Trophoblast cell (in vitro differentiated cells and primary cell): ENCODE measurements around the gene CAMSAP3.
A peak's percentile ranks its signal among the peaks of the same experiment; 100 is the strongest.

Experiments
- DNase-seq, 2 donors: peaks; one replicate each; pipeline ENCODE4 v3.0.0-alpha.2; 2016
- H2AFZ ChIP-seq: 2 replicates; pipeline ENCODE4 v1.6.1; 2013; ENCODE audit warnings: low read length, moderate library complexity, mild to moderate bottlenecking; ENCODE audit not compliant: insufficient read depth, poor library complexity
- H2AK5ac ChIP-seq: 2 replicates; pipeline ENCODE4 v1.6.1; 2013; ENCODE audit warnings: mild to moderate bottlenecking, low read length
- H2BK120ac ChIP-seq: 2 replicates; pipeline ENCODE4 v1.6.1; 2013; ENCODE audit warnings: low read length, mild to moderate bottlenecking, moderate library complexity; ENCODE audit not compliant: insufficient read depth, poor library complexity
- H2BK12ac ChIP-seq: 2 replicates; pipeline ENCODE4 v1.6.1; 2013; ENCODE audit warnings: mild to moderate bottlenecking, low read length, moderate library complexity
- H2BK5ac ChIP-seq: 2 replicates; pipeline ENCODE4 v1.6.1; 2013; ENCODE audit warnings: low read length, low read depth, moderate library complexity, mild to moderate bottlenecking; ENCODE audit not compliant: poor library complexity
- H3K14ac ChIP-seq: 2 replicates; pipeline ENCODE4 v1.6.1; 2013; ENCODE audit warnings: mild to moderate bottlenecking, low read length
- H3K18ac ChIP-seq: 2 replicates; pipeline ENCODE4 v1.6.1; 2013; ENCODE audit warnings: mild to moderate bottlenecking, low read length
- H3K23ac ChIP-seq: 2 replicates; pipeline ENCODE4 v1.6.1; 2013; ENCODE audit warnings: low read length
- H3K27ac ChIP-seq: 2 replicates; pipeline ENCODE4 v1.5.1; 2013; ENCODE audit warnings: low read depth, mild to moderate bottlenecking, inconsistent platforms, low read length, moderate library complexity
- H3K27me3 ChIP-seq: 2 replicates; pipeline ENCODE4 v1.6.1; 2013; ENCODE audit warnings: inconsistent platforms, mild to moderate bottlenecking, low read length, moderate library complexity; ENCODE audit not compliant: insufficient read depth
- H3K36me3 ChIP-seq, 2 experiments: 1 replicate in 1 of 2; 2 replicates in 1 of 2; pipeline ENCODE4 v1.6.1; 2013; ENCODE audit warnings: low read length in 2 of 2, mild to moderate bottlenecking in 2 of 2, moderate library complexity in 1 of 2; ENCODE audit not compliant: insufficient read depth in 2 of 2, control insufficient read depth in 1 of 2
- H3K4ac ChIP-seq: 2 replicates; pipeline ENCODE4 v1.6.1; 2013; ENCODE audit warnings: low read depth, mild to moderate bottlenecking, low read length, moderate library complexity
- H3K4me1 ChIP-seq, 2 experiments: 1 replicate in 1 of 2; 2 replicates in 1 of 2; pipeline ENCODE4 v1.6.1; 2013; ENCODE audit warnings: low read length in 2 of 2, mild to moderate bottlenecking in 2 of 2, moderate library complexity in 1 of 2; ENCODE audit not compliant: insufficient read depth in 2 of 2, control insufficient read depth in 1 of 2
- H3K4me2 ChIP-seq: 2 replicates; pipeline ENCODE4 v1.6.1; 2013; ENCODE audit warnings: inconsistent platforms, mild to moderate bottlenecking, low read length, moderate library complexity
- H3K4me3 ChIP-seq: 2 replicates; pipeline ENCODE4 v1.5.1; 2013; ENCODE audit warnings: mild to moderate bottlenecking, low read depth, low read length, inconsistent platforms
- H3K79me1 ChIP-seq: one replicate; pipeline ENCODE4 v1.6.1; 2013; ENCODE audit warnings: low read length
- H3K79me2 ChIP-seq: 2 replicates; pipeline ENCODE4 v1.6.1; 2013; ENCODE audit warnings: low read length, mild to moderate bottlenecking; ENCODE audit not compliant: control insufficient read depth, insufficient read depth, poor library complexity
- H3K9ac ChIP-seq: 2 replicates; pipeline ENCODE4 v1.6.1; 2013; ENCODE audit warnings: mild to moderate bottlenecking, low read length
- H3K9me3 ChIP-seq: 2 replicates; pipeline ENCODE4 v1.6.1; 2013; ENCODE audit warnings: low read depth, mild to moderate bottlenecking, control low read depth, inconsistent platforms, low read length; ENCODE audit not compliant: insufficient read depth
- H4K12ac ChIP-seq: 2 replicates; pipeline ENCODE4 v1.6.1; 2013; ENCODE audit warnings: low read depth, mild to moderate bottlenecking, low read length, moderate library complexity
- H4K8ac ChIP-seq: 2 replicates; pipeline ENCODE4 v1.6.1; 2013; ENCODE audit warnings: low read depth, mild to moderate bottlenecking, low read length, moderate library complexity
- H4K91ac ChIP-seq: one replicate; pipeline ENCODE4 v1.6.1; 2013; ENCODE audit warnings: low read depth, mild to moderate bottlenecking, low read length, moderate library complexity
- WGBS: extraction: QIAGEN DNeasy Blood & Tissue Kit; methylation state at CpG from one replicate; pipeline ENCODE4 v1.1.7; 2013; ENCODE audit warnings: missing lambda C conversion rate; ENCODE audit not compliant: insufficient read length, insufficient coverage; ENCODE audit errors: extremely low coverage; 5-methylcytosine and 5-hydroxymethylcytosine counted together

The CAMSAP3 gene

DNA sequence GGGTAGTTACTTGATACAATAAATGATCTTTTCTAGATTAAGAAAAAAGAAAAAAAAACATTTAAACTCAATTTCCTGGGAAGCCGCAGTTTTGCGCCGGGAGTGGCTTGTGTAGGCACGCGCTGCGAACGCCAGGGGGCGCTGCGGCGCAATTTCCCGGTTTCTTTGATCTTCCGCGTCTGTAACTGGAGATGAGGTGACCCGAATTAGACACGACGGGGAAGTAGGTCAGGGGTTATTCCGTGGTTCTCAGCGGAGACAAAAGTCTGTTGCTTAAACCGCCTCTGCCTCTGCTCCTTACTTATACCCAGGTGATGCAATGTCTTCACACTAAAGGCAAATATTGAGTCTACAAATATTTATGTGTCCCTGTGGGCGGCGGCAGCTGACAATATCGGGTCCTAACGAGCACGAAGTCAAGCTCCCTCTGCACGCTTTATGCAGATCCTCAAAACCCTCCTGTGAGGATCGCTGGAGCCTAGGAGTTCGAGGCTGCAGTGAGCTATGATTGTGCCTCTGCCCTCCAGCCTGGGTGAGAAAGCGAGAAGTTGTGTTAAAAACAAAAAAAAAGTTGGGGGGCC lies 56.5 kb downstream of the CAMSAP3 start:
- H4K12ac ChIP-seq = no peak overlapping the region
- H2BK5ac ChIP-seq = no peak overlapping the region
- H2BK120ac ChIP-seq = no peak overlapping the region
- no peak overlapping the region for H2AK5ac ChIP-seq
- no peak overlapping the region for H3K9ac ChIP-seq
- H3K14ac ChIP-seq = no peak overlapping the region
- H3K4me1 ChIP-seq = peaks cover 2 to 4% of the 10 kb centered on the region in 2 experiments
- peak; percentile 83 to 95 for DNase-seq
- peaks cover 2% of the 10 kb centered on the region for H3K9me3 ChIP-seq
- no peak overlapping the region for H3K23ac ChIP-seq
- H3K79me1 ChIP-seq = no peaks in the 10 kb centered on the region
- peak overlapping the region; percentile 10 for H3K18ac ChIP-seq
- H3K27me3 ChIP-seq = no peaks in the 10 kb centered on the region
- peak overlapping the region; percentile 38 for H3K4me2 ChIP-seq
- H4K8ac ChIP-seq = no peak overlapping the region
- WGBS = no CpG with 5 or more reads among the region's 28 CpGs
- peak overlapping the region; percentile 4 for H2AFZ ChIP-seq
- no peak overlapping the region for H3K27ac ChIP-seq
- peaks cover 2 to 4% of the 10 kb centered on the region in 2 experiments for H3K36me3 ChIP-seq
- H4K91ac ChIP-seq = peak overlapping the region; percentile 11
- H3K79me2 ChIP-seq = no peaks in the 10 kb centered on the region
- H3K4ac ChIP-seq = no peak overlapping the region
- H3K4me3 ChIP-seq = no peak overlapping the region
- H2BK12ac ChIP-seq = no peak overlapping the region

DNA sequence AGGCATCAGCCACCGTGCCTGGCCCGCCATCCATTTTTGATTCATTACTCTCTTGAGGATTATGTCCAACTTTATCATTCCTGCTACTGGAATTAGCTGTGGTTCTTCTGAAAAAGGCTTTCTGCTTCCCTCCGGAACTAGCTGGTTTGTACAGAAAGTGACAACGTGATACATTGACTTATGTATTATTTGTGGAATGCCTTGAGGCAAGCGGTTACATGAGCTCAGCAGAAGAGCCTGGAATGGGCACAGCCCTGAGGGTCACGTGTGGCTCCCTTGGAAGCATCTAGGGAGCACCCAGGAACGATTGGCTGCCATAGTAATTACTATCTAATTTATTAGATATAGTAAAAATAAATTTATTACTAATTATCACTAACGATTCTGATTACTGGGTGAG lies 58.7 kb downstream of the CAMSAP3 start:
- H3K79me1 ChIP-seq = no peaks in the 10 kb centered on the region
- H2BK12ac ChIP-seq = no peak overlapping the region
- no peaks in the 10 kb centered on the region for H3K27me3 ChIP-seq
- no peak overlapping the region for H2BK120ac ChIP-seq
- no peak overlapping the region for H3K4me2 ChIP-seq
- H3K4me3 ChIP-seq = no peak overlapping the region
- no CpG with 5 or more reads among the region's 8 CpGs for WGBS
- no peak overlapping the region for H3K14ac ChIP-seq
- no peak overlapping the region for H3K18ac ChIP-seq
- H4K12ac ChIP-seq = no peak overlapping the region
- no peak overlapping the region for H3K23ac ChIP-seq
- H2BK5ac ChIP-seq = no peak overlapping the region
- DNase-seq = no peak
- no peak overlapping the region for H3K27ac ChIP-seq
- H3K36me3 ChIP-seq = no peaks in the 10 kb centered on the region
- no peaks in the 10 kb centered on the region for H3K9me3 ChIP-seq
- H4K8ac ChIP-seq = no peak overlapping the region
- no peak overlapping the region for H3K9ac ChIP-seq
- no peak overlapping the region for H2AFZ ChIP-seq
- H3K4ac ChIP-seq = no peak overlapping the region
- H4K91ac ChIP-seq = no peak overlapping the region
- no peak overlapping the region for H2AK5ac ChIP-seq
- no peaks in the 10 kb centered on the region for H3K79me2 ChIP-seq
- peaks cover 2 to 4% of the 10 kb centered on the region in 2 experiments for H3K4me1 ChIP-seq

GRCh38 chr19:7655581-7655980 lies 59.9 kb downstream of the CAMSAP3 start:
- H3K27ac ChIP-seq = no peak overlapping the region
- H2AK5ac ChIP-seq = no peak overlapping the region
- no peak overlapping the region for H3K9ac ChIP-seq
- no CpG with 5 or more reads among the region's 8 CpGs for WGBS
- DNase-seq = peak in 1 of 2 donors; percentile 25
- H2AFZ ChIP-seq = no peak overlapping the region
- no peak overlapping the region for H2BK120ac ChIP-seq
- H3K79me2 ChIP-seq = no peaks in the 10 kb centered on the region
- no peak overlapping the region for H3K14ac ChIP-seq
- no peak overlapping the region for H4K8ac ChIP-seq
- no peak overlapping the region for H3K4ac ChIP-seq
- H3K23ac ChIP-seq = no peak overlapping the region
- H3K18ac ChIP-seq = no peak overlapping the region
- no peaks in the 10 kb centered on the region for H3K9me3 ChIP-seq
- H4K12ac ChIP-seq = no peak overlapping the region
- H4K91ac ChIP-seq = no peak overlapping the region
- no peaks in the 10 kb centered on the region for H3K27me3 ChIP-seq
- no peaks in the 10 kb centered on the region for H3K36me3 ChIP-seq
- no peaks in the 10 kb centered on the region for H3K79me1 ChIP-seq
- peaks cover 2 to 4% of the 10 kb centered on the region in 2 experiments for H3K4me1 ChIP-seq
- no peak overlapping the region for H3K4me3 ChIP-seq
- no peak overlapping the region for H2BK5ac ChIP-seq
- H3K4me2 ChIP-seq = no peak overlapping the region
- no peak overlapping the region for H2BK12ac ChIP-seq

DNA sequence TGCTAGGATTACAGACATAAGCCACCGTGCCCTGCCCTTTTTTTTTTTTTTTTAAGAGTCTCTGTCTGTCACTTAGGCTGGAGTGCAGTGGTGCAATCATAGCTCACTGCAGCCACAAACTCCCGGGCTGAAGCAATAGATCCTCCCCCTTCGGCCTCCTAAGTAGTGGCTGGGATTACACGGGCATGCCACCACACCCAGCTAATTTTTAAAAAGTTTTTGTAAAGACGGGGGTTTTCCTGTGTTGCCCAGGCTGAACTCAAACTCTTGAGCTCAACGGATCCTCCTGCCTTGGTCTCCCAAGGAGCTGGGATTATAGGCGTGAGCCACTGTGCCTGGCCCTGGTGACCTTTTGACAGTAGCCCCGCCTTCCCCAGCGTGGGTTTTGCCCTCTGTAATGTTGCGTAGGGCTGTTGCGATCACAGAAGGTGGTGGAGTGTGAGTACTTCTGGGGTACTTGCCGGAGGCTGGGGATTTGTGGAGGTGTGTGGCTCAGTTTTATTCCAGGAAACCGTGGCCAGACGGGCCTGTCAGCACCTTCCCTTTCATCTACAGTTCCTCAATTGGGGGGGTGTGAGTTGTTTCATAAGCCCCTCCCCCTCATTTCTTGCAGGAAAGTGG lies 61.6 kb downstream of the CAMSAP3 start:
- Histone ChIP-seq H2BK5ac (no peak overlapping the region), H3K36me3 (no peaks in the 10 kb centered on the region), H3K79me1 (no peaks in the 10 kb centered on the region), H4K91ac (no peak overlapping the region), H3K27me3 (no peaks in the 10 kb centered on the region), H3K14ac (no peak overlapping the region), H2AFZ (no peak overlapping the region), H4K8ac (no peak overlapping the region), H3K4ac (no peak overlapping the region), H3K4me1 (peaks cover 1 to 2% of the 10 kb centered on the region in 2 experiments), H3K9me3 (no peaks in the 10 kb centered on the region), H3K18ac (no peak overlapping the region), H3K4me3 (no peak overlapping the region), H3K9ac (no peak overlapping the region), H3K79me2 (no peaks in the 10 kb centered on the region), H2AK5ac (no peak overlapping the region), H3K27ac (no peak overlapping the region), H4K12ac (no peak overlapping the region), H2BK120ac (no peak overlapping the region), H2BK12ac (no peak overlapping the region), H3K23ac (no peak overlapping the region), H3K4me2 (no peak overlapping the region)
- no CpG with 5 or more reads among the region's 14 CpGs for WGBS
- peak; percentile 35 to 49 for DNase-seq
